ENCODE data around the gene C9orf50.

The C9orf50 gene

GRCh38 chr9:129610213-129610472 lies 10.8 kb downstream of the C9orf50 start:
- TF ChIP-seq ARNT (IDR thresholded peaks at IDR 0.05): no peak
- no peak for TF ChIP-seq SP1 (IDR thresholded peaks at IDR 0.05)
- no peak for TF ChIP-seq PKNOX1 (IDR thresholded peaks at IDR 0.05)
- TF ChIP-seq HDGF (IDR thresholded peaks at IDR 0.05; ENCODE audit: borderline replicate concordance): no peak
- no peak for TF ChIP-seq TARDBP (IDR thresholded peaks at IDR 0.05)
- no peak for TF ChIP-seq LEF1 (IDR thresholded peaks at IDR 0.05; ENCODE audit: borderline replicate concordance)
- TF ChIP-seq CTBP1 (IDR thresholded peaks at IDR 0.05; ENCODE audit: borderline replicate concordance): no peak
- TF ChIP-seq L3MBTL2 (conservative IDR thresholded peaks at IDR 0.05): no peak
- no peak for TF ChIP-seq FOXK2 (IDR thresholded peaks at IDR 0.05)
- CTCF ChIA-PET: no interaction called here
- DNase-seq (ENCODE audit: extremely low spot score): no peak
- POLR2A ChIA-PET: no interaction called here

DNA sequence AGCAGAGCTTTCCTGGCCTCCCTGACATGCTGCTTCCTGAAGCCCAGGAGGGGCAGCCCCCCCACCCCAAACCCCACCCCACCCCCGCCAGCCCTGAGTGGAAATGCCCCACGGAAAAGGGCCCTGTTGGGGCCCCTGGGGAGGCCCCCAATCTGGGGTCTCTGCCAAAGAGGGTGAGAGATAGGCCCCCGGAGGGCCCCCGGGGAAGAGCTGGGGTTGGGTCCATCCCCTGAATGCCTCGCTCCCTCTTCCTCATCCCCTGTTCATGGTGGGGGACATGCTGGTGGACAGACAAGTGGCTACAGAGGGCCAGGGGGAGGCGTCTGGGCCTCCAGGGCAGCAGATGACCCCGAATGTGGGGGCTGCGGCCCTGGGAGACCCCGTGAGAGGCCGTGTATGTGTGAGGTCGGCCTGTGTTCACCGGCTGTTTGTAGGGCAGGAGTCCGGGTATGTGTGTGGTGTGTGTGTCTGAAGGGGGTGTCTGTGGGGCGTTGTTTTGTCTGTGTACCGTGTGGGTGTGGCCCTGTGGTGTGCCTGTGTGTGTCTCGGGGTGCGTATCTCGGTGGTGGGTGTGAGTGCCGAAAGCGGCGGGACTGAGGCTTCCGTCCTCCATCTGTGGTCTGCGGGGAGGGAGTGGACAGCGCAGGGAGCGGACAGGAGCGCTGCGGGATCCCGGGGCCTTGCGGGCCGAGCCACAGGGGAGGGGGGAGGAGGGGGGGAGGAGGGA lies 11.3 kb downstream of the C9orf50 start:
- CTCF ChIA-PET: interaction anchor here (1.4 to 2.0 kb wide), 2 partner anchors 15 to 435 kb away, joined by 3 to 9 read pairs; no protein-coding TSS in a partner anchor
- POLR2A ChIA-PET: interaction anchor here (1.2 to 1.7 kb wide), 2 partner anchors 113 to 435 kb away, joined by 4 to 9 read pairs; no protein-coding TSS in a partner anchor
- no peak for DNase-seq (ENCODE audit: extremely low spot score)
- TF ChIP-seq BHLHE40 (IDR thresholded peaks at IDR 0.05; ENCODE audit: borderline replicate concordance) (no peak), L3MBTL2 (conservative IDR thresholded peaks at IDR 0.05) (no peak), FOXM1 (IDR thresholded peaks at IDR 0.05; ENCODE audit: borderline replicate concordance) (no peak), ELF4 (IDR thresholded peaks at IDR 0.05) (no peak), PKNOX1 (IDR thresholded peaks at IDR 0.05) (no peak), HDGF (IDR thresholded peaks at IDR 0.05; ENCODE audit: borderline replicate concordance) (no peak), FOXK2 (IDR thresholded peaks at IDR 0.05) (no peak), FOXA1 (IDR thresholded peaks at IDR 0.05) (no peak), LEF1 (IDR thresholded peaks at IDR 0.05; ENCODE audit: borderline replicate concordance) (no peak), NFRKB (IDR thresholded peaks at IDR 0.05) (no peak), SP1 (IDR thresholded peaks at IDR 0.05) (no peak), ZNF384 (IDR thresholded peaks at IDR 0.05) (no peak), ARNT (IDR thresholded peaks at IDR 0.05) (no peak), TARDBP (IDR thresholded peaks at IDR 0.05) (no peak), CTBP1 (IDR thresholded peaks at IDR 0.05; ENCODE audit: borderline replicate concordance) (no peak), SUZ12 (IDR thresholded peaks at IDR 0.05) (no peak)

GRCh38 chr9:129608561-129609481 lies 12.1 kb downstream of the C9orf50 start:
- no peak for TF ChIP-seq FOXA1 (IDR thresholded peaks at IDR 0.05)
- no peak for TF ChIP-seq SUZ12 (IDR thresholded peaks at IDR 0.05)
- no peak for TF ChIP-seq ELF4 (IDR thresholded peaks at IDR 0.05)
- no peak for TF ChIP-seq SP1 (IDR thresholded peaks at IDR 0.05)
- TF ChIP-seq PKNOX1 (IDR thresholded peaks at IDR 0.05): no peak
- no peak for TF ChIP-seq BHLHE40 (IDR thresholded peaks at IDR 0.05; ENCODE audit: borderline replicate concordance)
- TF ChIP-seq CTBP1 (IDR thresholded peaks at IDR 0.05; ENCODE audit: borderline replicate concordance): no peak
- TF ChIP-seq TARDBP (IDR thresholded peaks at IDR 0.05): no peak
- TF ChIP-seq HDGF (IDR thresholded peaks at IDR 0.05; ENCODE audit: borderline replicate concordance): no peak
- TF ChIP-seq FOXK2 (IDR thresholded peaks at IDR 0.05): no peak
- TF ChIP-seq ZNF384 (IDR thresholded peaks at IDR 0.05): no peak
- no peak for TF ChIP-seq LEF1 (IDR thresholded peaks at IDR 0.05; ENCODE audit: borderline replicate concordance)
- no peak for TF ChIP-seq L3MBTL2 (conservative IDR thresholded peaks at IDR 0.05)
- TF ChIP-seq NFRKB (IDR thresholded peaks at IDR 0.05): no peak
- TF ChIP-seq FOXM1 (IDR thresholded peaks at IDR 0.05; ENCODE audit: borderline replicate concordance): no peak
- no peak for TF ChIP-seq ARNT (IDR thresholded peaks at IDR 0.05)
- POLR2A ChIA-PET: interaction anchor here (0.7 to 1.7 kb wide), 5 partner anchors 112 to 434 kb away, joined by 3 to 9 read pairs (median 3); partner anchors contain the start of gene IER5L
- CTCF ChIA-PET: interaction anchor here (0.6 to 2.0 kb wide), 4 partner anchors 12 to 469 kb away, joined by 3 to 9 read pairs (median 4); partner anchors contain the start of gene C9orf50
- no peak for DNase-seq (ENCODE audit: extremely low spot score)

DNA sequence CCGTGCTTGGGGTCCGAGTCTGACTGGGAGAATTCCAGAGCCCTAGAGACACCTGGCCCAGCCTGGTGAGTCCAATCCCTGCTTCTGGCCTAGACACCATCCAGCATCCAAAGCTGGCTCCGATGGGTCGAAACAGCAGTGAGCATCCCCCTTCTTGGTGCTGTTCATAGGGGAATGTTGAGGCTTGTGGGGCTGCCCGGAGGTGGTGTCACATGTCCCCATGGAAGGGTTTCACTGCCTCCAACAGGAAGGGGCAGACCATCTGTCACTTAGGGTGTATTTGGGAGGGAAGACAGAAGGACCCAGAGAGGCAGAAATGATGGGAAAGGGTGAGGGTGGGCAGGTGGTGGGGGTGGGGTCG lies 13.9 kb downstream of the C9orf50 start:
- POLR2A ChIA-PET: interaction anchor here (1.0 kb wide), 1 partner anchor 125 kb away, joined by 3 read pairs; no protein-coding TSS in a partner anchor

More for the DNA sequence above, 13.9 kb downstream of the C9orf50 start:
- TF ChIP-seq PKNOX1 (IDR thresholded peaks at IDR 0.05) (no peak), ZNF384 (IDR thresholded peaks at IDR 0.05) (no peak), SUZ12 (IDR thresholded peaks at IDR 0.05) (no peak), SP1 (IDR thresholded peaks at IDR 0.05) (no peak), L3MBTL2 (conservative IDR thresholded peaks at IDR 0.05) (no peak), LEF1 (IDR thresholded peaks at IDR 0.05; ENCODE audit: borderline replicate concordance) (no peak), HDGF (IDR thresholded peaks at IDR 0.05; ENCODE audit: borderline replicate concordance) (no peak), FOXM1 (IDR thresholded peaks at IDR 0.05; ENCODE audit: borderline replicate concordance) (no peak), TARDBP (IDR thresholded peaks at IDR 0.05) (no peak), ELF4 (IDR thresholded peaks at IDR 0.05) (no peak), FOXK2 (IDR thresholded peaks at IDR 0.05) (no peak), FOXA1 (IDR thresholded peaks at IDR 0.05) (no peak)
- CTCF ChIA-PET: interaction anchor here (0.7 to 0.9 kb wide), 2 partner anchors 17 to 476 kb away, joined by 3 to 4 read pairs; no protein-coding TSS in a partner anchor
- no peak for DNase-seq (ENCODE audit: extremely low spot score)
